Lung (tissue), 16 donors: ENCODE data around the gene B3GLCT. TPM values are rescaled to one million over a fixed set of nuclear protein-coding genes. Genes with fewer than 3 reads are reported as not detected.

ENCODE experiments used
- ATAC-seq: fragments of 200-7000 bp; cut with Tn5 transposase; one replicate; pipeline ENCODE4 v1.9.1; 2020; ENCODE audit warnings: moderate number of reproducible peaks; ENCODE audit not compliant: insufficient read depth, low FRiP score
- DNase-seq, 3 donors: peaks; one replicate each; pipeline ENCODE4 v3.0.0-alpha.2; 2013 to 2017
- H3K27ac ChIP-seq, 2 donors: one replicate each; pipeline ENCODE4 v1.5.1; 2013; ENCODE audit warnings: mild to moderate bottlenecking in 2 of 2, moderate library complexity in 2 of 2, control low read depth in 1 of 2, inconsistent platforms in 1 of 2, low read depth in 1 of 2, low read length in 1 of 2
- H3K27me3 ChIP-seq, 3 donors: one replicate each; pipeline ENCODE4 v1.5.1; 2013; ENCODE audit warnings: low read length in 2 of 3; ENCODE audit not compliant: control insufficient read depth in 3 of 3, insufficient read depth in 3 of 3
- H3K36me3 ChIP-seq, 4 donors: one replicate each; pipeline ENCODE4 v1.5.1; 2013; ENCODE audit warnings: low read length in 4 of 4, mild to moderate bottlenecking in 1 of 4, moderate library complexity in 1 of 4; ENCODE audit not compliant: control insufficient read depth in 4 of 4, insufficient read depth in 4 of 4
- H3K4me1 ChIP-seq, 5 donors: one replicate each; pipeline ENCODE4 v1.5.1; 2013; ENCODE audit warnings: low read length in 5 of 5, mild to moderate bottlenecking in 2 of 5, moderate library complexity in 1 of 5; ENCODE audit not compliant: control insufficient read depth in 5 of 5, insufficient read depth in 5 of 5
- H3K4me3 ChIP-seq: one replicate; pipeline ENCODE4 v1.5.1; 2013; ENCODE audit warnings: mild to moderate bottlenecking, control low read depth, moderate library complexity
- H3K9ac ChIP-seq, 2 donors: one replicate each; pipeline ENCODE4 v1.5.1; 2013; ENCODE audit warnings: low read length in 2 of 2, control low read depth in 1 of 2; ENCODE audit not compliant: insufficient read depth in 1 of 2
- H3K9me3 ChIP-seq, 4 donors: one replicate each; pipeline ENCODE4 v1.5.1; 2013; ENCODE audit warnings: low read length in 3 of 4, mild to moderate bottlenecking in 1 of 4, moderate library complexity in 1 of 4; ENCODE audit not compliant: control insufficient read depth in 4 of 4, insufficient read depth in 3 of 4
- CTCF ChIP-seq: IDR thresholded peaks from 2 replicates; pipeline ENCODE4 v1.5.1; 2012; ENCODE audit warnings: mild to moderate bottlenecking; ENCODE audit errors: control extremely low read depth, extremely low read depth
- WGBS, 2 donors: extraction: QIAGEN DNeasy Blood & Tissue Kit; methylation state at CpG; one replicate each; pipeline ENCODE4 v1.1.7; 2013; 5-methylcytosine and 5-hydroxymethylcytosine counted together
- long read RNA-seq, 5 donors: transcript quantifications; one replicate each; lab custom pipeline, GENCODE V29; 2026
- polyA plus RNA-seq, 2 donors: library from polyadenylated mRNA; stranded (reverse); fragments of 200-250 nt; gene quantifications; one replicate each; pipeline ENCODE4 v1.2.1, GENCODE V29; 2013
- total RNA-seq, 2 donors: library from RNA; depleted of rRNA in 1 of 2; stranded (reverse); fragments of >200 nt in 1 of 2; gene quantifications; one replicate each; pipeline ENCODE4 v1.2.1, GENCODE V29; 2014 to 2021
- donor health status: control.
- donor health status: control.
- donor health status: Bipolar disorder and iron deficiency.
- donor health status: healthy.
- donor health status: DM: yes; HTN: yes; CAD: no.

The B3GLCT gene
- total RNA-seq (10 to 100 TPM in 1 of 2 donors, 1 to 10 TPM in 1; 3.6 to 13.7 TPM), polyA plus RNA-seq (1 to 10 TPM; 2.4 to 2.6 TPM)
- long read RNA-seq, donor 1, full-length matches to known transcripts: 2 of 2 reads
- long read RNA-seq, donor 1, partial matches to known transcripts: 0 of 2 reads
- long read RNA-seq, donor 1, other reads (novel, unspliced or antisense): 0 of 2 reads
- long read RNA-seq, donor 2: 0 reads
- long read RNA-seq, donor 3, full-length matches to known transcripts: 2 of 2 reads
- long read RNA-seq, donor 3, partial matches to known transcripts: 0 of 2 reads
- long read RNA-seq, donor 3, other reads (novel, unspliced or antisense): 0 of 2 reads
- long read RNA-seq, donor 4, full-length matches to known transcripts: 1 of 1 reads
- long read RNA-seq, donor 4, partial matches to known transcripts: 0 of 1 reads
- long read RNA-seq, donor 4, other reads (novel, unspliced or antisense): 0 of 1 reads
- long read RNA-seq, donor 5, full-length matches to known transcripts: 7 of 7 reads
- long read RNA-seq, donor 5, partial matches to known transcripts: 0 of 7 reads
- long read RNA-seq, donor 5, other reads (novel, unspliced or antisense): 0 of 7 reads

DNA sequence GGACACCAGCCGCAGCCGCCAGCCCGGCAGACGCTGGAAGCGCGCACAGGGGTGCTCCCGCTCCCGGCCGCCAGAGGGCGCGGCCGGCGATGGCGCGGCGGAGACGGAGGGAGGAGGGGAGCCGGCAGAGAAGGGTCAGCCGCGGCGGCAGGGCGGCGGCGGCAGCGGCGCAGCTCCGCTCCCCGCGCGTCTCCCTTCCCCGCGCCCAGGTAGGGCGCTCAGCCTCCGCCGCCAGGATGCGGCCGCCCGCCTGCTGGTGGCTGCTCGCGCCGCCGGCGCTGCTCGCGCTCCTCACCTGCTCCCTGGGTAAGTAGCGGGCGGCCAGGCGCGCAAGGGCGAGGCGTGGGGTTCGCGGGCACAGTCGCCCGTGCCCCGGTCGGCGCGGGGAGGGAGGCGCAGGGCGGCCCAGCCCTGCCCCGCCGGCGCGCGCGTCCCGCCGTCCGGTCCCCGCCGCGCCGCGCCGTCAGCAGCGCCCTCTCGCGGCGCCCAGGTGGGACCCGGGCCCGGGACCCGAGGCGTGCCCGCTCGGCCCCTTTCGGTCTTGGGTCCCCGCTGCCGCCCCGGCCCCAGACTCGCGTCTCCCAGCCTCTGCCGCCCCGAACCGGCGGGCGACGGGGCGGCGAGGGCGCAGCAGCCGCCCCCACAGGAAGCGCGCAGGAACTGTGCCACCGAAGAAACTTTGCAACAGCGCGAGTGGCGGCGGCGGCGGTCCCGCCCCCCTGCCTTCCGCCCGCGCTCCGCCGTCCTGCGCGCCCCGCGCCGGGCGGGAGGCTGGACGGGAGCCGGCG, at the start of gene B3GLCT:
B3GLCT (plus strand) TSS at position 127 of the 788 bp plus-strand sequence; CDS start at position 237, 110 bp downstream.
- Histone ChIP-seq H3K36me3 (no peaks in the 10 kb centered on the region), H3K27me3 (peaks cover 0 to 3% (median 0%) of the 10 kb centered on the region in 3 donors), H3K4me3 (peak within 1 kb of the TSS; percentile 89), H3K9me3 (no peaks in the 10 kb centered on the region), H3K4me1 (peaks cover 0 to 13% (median 4%) of the 10 kb centered on the region in 5 donors), H3K27ac (peak within 1 kb of the TSS; percentile 98), H3K9ac (peak within 1 kb of the TSS in 1 of 2 donors; percentile 76)
- 0% methylated on average over 48 to 126 of the region's 126 CpGs for WGBS, 2 donors
- ATAC-seq: peak; percentile 95
- DNase-seq: peak; percentile 85 to 90 (median 88)
- TF ChIP-seq CTCF: peak; percentile 74

- no peaks in the 10 kb centered on the region for H3K9me3 ChIP-seq
- TF ChIP-seq CTCF: no peak
- 80 to 92% methylated on average over 4 of the region's 4 CpGs for WGBS, 2 donors
- no peak overlapping the region for H3K27ac ChIP-seq
- DNase-seq (peak in 2 of 3 donors; percentile 11 to 50), ATAC-seq (peak; percentile 62)
- no peak overlapping the region for H3K9ac ChIP-seq
- peaks cover 11 to 52% (median 32%) of the 10 kb centered on the region in 4 donors for H3K36me3 ChIP-seq
- no peak overlapping the region for H3K4me3 ChIP-seq
- H3K27me3 ChIP-seq: no peaks in the 10 kb centered on the region
- peaks cover 0 to 1% (median 0%) of the 10 kb centered on the region in 5 donors for H3K4me1 ChIP-seq
Measured at GRCh38 chr13:31150315-31150985, 49.3 kb upstream of the B3GLCT start.

DNA sequence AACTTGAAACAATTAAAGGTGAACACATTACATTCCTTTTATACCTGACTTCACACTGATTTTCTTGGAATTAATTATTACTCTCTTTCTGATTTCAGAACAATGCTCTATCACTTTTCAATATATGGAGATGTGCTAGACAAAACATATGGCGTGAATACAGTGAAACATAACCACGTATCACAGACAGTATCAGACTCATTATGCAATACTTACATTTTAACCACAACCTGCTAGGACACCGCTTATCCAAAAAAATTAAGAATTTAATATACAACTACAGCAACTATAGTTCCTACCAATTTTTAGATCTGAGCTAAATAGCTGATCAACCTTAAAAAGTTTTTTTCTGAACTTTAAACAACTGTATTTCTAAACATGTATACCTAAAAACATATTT, 47.9 kb upstream of the B3GLCT start:
- no peak for TF ChIP-seq CTCF
- Histone ChIP-seq H3K27ac (no peak overlapping the region), H3K4me3 (no peak overlapping the region), H3K9me3 (no peaks in the 10 kb centered on the region), H3K9ac (no peak overlapping the region), H3K27me3 (no peaks in the 10 kb centered on the region), H3K4me1 (peaks cover 0 to 1% (median 0%) of the 10 kb centered on the region in 5 donors), H3K36me3 (peaks cover 10 to 53% (median 26%) of the 10 kb centered on the region in 4 donors)
- no peak for DNase-seq
- WGBS, 2 donors: 52 to 87% methylated on average over 3 of the region's 3 CpGs
- ATAC-seq: no peak
